ENCODE results near the gene GRIK2.

GRIK2 gene

DNA sequence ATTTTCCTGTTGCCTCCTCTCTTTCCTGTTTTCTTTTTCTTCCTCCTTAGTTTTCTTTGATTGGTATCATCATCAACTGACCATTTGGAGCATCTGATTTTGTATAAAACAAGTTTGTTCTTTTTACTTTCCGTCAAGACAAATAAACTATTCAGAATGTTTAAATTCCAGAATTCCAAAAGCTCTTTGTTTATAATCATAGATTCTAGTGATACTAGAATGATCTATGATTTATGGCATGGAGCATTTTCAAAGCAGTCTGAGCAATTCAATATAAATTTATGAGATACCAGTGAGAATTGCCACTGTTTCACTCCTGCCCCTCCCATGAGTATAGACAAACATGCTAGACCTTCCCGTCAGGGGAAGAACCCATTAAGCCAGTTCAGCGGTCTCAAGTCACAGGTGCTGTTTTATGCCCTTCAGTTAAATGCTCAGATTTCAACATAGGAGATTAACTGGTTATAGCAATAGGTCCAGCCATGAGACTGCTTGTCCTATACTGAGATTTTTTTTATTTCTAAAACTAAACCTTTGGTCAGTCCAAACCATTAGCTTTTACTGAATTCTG, 60.7 kb downstream of the GRIK2 start:
- DNase-seq (ENCODE audit: low read depth in 2 of 3, low spot score in 2 of 3) = no peak

DNA sequence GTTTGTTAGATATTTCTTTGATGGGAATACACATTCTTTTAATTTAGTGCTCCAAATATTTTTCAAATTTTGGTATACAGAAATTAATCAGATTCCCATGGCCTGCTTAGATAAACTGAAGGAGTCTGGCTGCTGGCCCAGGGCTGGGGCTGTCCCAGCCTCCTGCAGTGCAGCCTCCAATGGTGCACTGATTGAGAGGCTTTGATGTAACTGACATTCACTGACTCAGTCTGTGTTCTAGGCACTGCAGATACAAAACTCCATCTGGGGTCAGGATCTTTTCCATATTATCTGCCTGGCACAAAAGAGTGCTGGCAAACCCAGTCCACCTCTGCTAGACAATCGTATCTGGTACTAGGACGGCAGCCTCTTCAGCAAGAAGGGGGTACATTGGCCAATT, 64.8 kb downstream of the GRIK2 start:
- DNase-seq (ENCODE audit: low read depth in 2 of 3, low spot score in 2 of 3) = no peak

DNA sequence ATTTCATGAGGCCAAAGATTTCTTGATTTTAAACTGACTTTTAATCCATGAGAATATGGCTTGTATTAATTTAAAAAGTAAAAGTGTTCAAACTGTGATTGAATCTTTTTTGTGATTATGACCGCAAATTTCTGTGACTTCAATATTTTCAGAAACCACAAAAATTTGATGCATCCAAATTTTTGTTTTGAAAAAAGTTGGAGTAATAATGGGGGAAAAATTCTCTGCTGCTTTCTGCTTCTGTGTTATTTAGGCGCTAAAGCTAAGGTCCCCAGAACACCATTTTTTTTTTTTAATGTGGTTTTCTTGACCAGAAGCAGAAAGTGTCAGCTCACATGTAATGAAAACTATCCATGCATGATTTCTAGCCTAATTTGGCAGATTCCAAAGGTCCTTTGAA, 65.3 kb downstream of the GRIK2 start:
- DNase-seq (ENCODE audit: low read depth in 2 of 3, low spot score in 2 of 3) = no peak

DNA sequence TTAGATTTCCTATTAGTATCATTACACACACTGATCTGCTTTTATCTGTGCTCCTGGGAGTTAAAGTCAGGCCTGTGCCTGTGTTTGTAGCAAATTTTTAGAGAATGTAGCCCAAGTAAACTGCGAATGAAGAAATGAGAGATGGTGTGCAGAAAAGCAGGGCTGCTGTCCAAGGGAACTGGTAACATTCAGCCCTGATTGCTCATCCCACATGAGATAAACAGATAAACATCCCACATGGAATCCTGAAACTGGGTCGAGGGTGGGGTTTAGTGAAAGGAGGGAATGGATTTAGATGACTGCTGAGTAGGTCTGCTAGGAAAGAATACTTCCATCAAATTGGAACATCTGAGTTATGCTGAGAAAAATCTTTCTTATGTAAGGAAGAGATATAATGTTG, 69.1 kb downstream of the GRIK2 start:
- DNase-seq (ENCODE audit: low read depth in 2 of 3, low spot score in 2 of 3) = no peak

DNA sequence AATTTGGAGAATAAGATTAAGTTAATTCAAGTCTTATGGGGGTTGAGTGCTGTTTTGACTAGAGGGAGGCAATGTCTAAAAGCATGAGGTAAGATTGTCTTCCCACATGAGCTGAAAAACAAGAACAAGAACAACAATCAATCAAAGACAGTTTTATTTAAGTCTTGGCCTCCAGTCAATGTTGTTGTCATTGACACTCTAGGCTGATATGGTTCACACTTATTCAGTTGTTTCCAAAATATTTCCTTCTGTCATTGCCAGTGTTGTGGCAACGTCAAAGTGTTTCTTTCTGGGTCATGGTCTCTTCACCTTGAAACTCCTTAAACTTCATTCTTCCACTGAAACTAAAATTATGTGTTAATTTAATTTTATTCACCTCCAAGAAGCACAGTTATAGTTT, 72.4 kb downstream of the GRIK2 start:
- no peak for DNase-seq (ENCODE audit: low read depth in 2 of 3, low spot score in 2 of 3)

DNA sequence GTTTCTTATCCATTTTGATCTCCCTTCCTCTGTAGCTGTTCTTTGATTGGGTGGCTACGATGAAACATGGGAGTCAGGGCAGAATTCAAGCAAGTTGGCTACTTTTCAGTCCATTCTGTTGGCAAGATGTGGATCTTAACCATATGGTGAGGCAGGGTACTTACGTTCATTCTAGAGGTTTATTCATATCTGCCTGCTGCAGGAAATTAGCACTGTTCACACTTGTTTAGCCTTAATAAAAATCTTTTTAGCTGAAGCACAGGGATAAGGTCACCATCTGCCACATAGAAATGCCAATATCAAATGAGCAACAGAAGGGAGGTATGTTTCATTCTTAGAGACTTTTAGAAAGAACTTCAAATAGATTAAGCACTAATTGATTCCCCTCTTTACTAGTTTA, 83.9 kb downstream of the GRIK2 start:
- no peak for DNase-seq (ENCODE audit: low read depth in 2 of 3, low spot score in 2 of 3)

DNA sequence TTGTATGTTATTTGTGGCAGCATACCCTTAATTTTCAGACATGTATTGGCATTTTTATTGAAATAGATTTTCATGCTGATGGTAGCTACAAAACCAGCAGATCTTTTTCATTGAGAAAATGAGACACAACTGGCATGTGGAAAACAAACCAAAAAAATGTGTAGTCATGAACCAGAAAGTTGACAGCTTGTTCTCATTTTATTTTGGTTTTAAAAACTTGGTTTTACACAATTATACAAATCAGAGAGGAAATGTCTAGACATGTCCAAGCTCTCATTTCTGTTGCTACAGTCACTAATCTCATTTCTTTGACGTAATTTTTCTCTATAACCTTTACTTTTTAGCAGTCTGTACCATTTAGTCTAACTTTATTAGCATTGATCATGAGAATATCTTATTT, 85.4 kb downstream of the GRIK2 start:
- no peak for DNase-seq (ENCODE audit: low read depth in 2 of 3, low spot score in 2 of 3)

DNA sequence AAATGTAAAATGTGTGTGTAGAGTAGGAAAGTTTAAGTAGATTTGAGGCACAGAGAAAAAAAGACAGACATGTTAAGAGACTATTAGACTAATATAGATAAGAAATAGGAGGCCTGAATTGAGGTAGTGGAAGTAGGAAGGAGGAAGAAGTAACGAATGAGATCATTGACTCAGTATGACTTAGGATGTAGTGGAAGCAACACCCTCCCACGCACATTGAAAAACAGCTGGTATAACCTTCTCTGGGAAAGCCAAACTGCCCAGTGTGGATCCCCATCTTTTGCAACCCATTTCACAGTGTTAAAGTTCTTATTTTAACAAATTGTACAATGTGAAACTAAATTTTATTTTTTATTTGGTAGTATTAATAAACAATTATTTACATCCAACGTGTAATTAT, 89.1 kb downstream of the GRIK2 start:
- DNase-seq (ENCODE audit: low read depth in 2 of 3, low spot score in 2 of 3) = no peak

DNA sequence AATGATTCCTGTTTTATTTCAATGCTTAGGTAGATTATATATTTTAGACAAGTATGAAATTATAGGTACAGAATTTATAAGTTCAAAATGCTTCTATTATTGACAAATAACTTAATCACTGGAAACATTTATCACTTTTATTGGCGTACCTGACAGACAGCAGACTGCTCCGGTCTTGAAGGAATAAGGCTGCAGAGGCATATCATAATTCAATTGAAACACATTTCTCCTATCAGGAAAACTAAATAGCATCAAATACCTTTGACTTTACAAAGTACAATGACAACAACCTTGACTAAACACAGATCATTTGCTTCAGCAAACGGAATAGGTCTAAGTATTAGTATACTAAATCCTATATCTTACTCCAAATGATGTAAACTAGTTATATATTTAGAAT, 91.3 kb downstream of the GRIK2 start:
- DNase-seq (ENCODE audit: low read depth in 2 of 3, low spot score in 2 of 3) = no peak

DNA sequence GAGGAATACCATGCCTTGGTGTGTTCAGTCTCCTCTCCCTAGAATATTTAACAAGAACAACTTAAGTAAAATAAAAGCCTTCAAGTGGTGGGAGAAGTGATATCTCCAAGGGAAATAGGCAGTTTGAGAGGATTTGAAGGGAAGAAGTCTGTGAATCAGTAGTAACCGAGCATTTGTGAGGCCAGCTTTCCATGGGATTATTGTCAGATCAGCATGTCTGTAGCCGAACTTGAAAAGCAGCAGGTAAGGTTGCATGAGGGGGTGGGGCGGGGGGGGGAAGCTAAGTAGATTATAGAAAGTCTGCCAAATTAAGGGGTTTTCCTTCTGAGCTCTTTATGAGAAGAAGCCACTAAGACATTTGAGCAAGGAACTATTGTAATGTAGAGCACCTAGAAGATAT, 92.6 kb downstream of the GRIK2 start:
- DNase-seq (ENCODE audit: low read depth in 2 of 3, low spot score in 2 of 3) = no peak

DNA sequence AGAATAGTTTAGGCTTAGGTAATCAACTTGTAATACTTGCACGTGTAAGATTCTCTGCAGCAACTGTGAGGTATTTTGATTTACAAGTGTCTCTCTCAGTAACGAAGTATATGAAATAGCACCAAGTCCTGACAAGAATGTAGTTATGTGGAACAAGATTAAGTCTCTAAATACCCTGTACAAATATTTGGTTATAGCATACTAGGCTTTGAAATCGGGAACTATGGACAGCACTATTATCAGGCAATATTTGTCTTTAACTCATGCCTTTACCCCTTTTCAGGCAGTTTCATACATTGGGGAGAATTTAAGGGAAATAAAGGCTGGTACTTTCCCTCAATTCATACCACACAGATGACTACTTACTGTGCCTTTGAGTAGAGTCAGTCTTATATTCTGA, 93.2 kb downstream of the GRIK2 start:
- DNase-seq (ENCODE audit: low read depth in 2 of 3, low spot score in 2 of 3) = no peak

DNA sequence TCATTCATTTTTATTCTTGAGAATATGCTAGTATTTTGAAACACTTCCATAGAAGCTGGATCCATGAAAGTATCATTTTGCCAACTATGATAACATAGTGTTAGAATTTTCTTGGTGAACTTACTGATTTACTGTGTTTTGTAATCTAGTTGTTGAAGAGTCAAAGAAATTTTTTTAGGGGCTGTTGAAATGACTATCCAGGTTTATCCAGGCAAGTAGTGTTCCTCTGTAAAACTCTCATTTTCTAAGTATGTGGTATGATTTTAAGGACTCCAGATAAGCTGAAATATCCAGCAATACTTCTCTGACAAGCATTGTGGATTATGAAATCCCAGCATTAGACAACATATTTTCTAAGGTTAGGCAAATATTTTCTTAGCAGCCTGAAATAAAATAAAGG, 95.9 kb downstream of the GRIK2 start:
- DNase-seq (ENCODE audit: low read depth in 2 of 3, low spot score in 2 of 3) = no peak

DNA sequence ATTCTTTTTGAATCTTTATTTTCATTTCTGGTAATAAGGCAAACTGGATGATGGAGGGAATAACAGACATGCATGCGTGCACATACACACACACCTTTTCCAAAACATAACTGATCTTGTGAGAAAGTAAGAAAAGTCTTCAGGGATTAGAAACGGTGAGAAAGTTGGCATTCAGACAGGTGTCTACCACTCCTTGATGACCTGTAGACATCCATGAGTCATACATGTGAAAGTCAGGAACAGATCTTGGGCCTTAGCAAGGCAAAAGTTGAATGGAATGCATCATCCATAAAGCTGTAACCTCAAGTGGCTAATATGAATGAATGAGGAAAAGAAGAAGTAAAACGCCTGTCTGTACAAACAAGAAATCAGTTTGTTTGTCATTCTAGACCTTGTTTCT, 97.3 kb downstream of the GRIK2 start:
- DNase-seq (ENCODE audit: low read depth in 2 of 3, low spot score in 2 of 3) = no peak

DNA sequence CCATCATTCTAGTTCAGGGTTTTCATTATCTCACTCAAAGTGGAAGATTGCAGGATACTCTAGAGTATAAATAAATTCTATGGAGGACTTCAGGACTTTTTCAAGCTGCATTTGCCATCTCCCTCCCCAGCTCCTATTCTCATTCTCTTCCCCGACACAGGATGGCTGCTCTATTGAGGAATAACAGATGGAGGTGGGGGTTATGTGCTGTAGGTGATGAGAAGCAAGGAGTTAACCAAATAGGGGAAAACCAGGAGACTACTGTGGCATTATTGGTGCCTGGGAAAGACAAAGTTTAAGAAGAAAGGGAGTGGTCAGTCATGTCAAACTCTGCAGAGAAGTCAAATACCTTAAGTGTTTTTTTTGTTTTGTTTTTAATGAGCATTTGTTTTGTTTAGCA, 109.3 kb downstream of the GRIK2 start:
- no peak for DNase-seq (ENCODE audit: low read depth in 2 of 3, low spot score in 2 of 3)

DNA sequence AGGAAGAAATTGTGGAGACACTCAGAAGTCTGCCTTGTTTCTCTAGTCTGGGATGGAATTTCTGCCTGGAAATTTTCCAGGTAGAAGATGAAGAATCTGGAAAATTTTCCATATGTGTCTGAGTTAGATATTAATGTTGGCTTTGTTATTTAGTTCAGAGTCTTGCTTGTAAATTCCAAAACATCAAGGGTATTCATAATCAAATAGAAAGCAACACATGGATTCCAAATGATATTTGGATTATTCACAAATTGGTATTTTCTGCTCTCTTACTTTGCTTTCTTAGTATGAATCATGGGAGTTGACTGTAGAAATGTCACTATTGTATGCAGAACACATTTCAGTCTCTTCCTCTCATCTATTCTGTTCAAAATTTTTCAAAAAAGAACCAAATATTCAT, 116.0 kb downstream of the GRIK2 start:
- no peak for DNase-seq (ENCODE audit: low read depth in 2 of 3, low spot score in 2 of 3)

DNA sequence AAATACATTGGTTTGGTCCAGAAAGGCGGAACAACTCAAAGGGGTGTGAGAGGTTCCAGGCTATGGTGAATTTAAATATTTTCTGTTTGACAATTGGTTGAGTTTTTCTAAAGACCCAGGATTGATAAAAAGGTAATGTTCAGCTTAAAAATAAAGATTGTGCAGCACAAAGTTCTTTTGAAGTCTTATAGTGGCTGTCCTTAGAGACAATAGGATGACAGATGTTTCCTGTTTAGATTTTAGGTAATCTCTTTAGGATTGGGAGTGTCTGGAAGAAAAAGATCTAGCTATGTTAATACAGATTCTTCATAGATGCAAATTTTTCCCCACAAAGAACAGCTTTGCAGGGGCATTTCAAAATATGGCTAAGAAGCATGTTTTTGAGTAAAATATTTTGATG, 119.7 kb downstream of the GRIK2 start:
- DNase-seq (ENCODE audit: low read depth in 2 of 3, low spot score in 2 of 3) = no peak

DNA sequence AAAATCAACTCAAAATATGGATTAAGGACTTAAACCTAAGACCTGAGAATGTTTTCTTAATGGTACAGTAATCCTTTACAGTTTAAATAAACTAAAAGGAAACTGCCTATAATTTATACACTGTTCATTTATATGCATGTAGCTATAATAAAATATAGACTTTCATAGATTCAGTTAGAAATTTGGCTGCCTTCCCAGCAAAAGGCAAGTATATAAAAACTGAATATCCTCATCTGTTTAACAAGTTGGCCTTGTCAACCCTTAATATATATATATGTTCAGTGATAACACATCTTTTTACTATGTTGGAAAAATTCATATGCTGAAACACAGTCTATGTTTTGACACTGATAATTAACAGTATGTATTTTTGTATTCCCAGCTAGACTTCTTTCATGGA, 123.1 kb downstream of the GRIK2 start:
- DNase-seq (ENCODE audit: low read depth in 2 of 3, low spot score in 2 of 3) = no peak

DNA sequence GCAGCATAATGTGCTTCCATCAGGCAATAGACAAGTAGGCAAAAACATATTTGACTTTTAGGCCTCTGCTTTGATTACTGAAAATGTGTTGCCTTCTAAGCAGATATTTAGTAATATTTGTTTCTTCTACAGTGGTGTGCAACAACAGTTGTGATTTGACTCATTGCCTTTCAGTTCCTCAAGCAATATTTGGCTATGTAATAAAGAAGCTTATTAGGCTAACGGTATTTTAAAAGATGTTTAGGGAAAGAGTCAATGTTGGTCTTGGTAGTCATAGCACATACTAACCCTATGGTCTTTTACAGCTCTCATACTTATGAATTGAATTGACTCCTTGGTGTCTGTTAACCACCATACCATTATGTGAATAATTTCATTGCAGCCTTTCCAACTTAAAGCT, 124.1 kb downstream of the GRIK2 start:
- DNase-seq (ENCODE audit: low read depth in 2 of 3, low spot score in 2 of 3) = no peak

DNA sequence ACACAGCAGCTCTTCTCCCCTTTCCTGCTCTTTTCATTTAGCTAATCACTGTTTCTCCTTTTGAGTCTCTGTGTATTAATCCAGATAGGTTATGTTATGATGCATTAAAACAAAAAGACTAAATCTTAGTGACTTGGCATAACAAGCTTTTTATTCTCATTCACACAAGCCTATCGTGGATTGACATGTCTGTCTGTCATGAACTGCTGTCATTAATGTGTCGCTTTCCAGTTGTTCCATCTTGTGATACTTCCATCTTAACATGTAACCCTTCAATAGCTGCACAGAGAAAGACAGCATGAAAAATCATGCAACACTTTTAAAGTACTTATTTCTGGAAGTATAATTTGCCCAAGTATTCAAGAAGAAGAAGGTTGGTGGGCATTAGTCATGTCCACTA, 128.7 kb downstream of the GRIK2 start:
- no peak for DNase-seq (ENCODE audit: low read depth in 2 of 3, low spot score in 2 of 3)

DNA sequence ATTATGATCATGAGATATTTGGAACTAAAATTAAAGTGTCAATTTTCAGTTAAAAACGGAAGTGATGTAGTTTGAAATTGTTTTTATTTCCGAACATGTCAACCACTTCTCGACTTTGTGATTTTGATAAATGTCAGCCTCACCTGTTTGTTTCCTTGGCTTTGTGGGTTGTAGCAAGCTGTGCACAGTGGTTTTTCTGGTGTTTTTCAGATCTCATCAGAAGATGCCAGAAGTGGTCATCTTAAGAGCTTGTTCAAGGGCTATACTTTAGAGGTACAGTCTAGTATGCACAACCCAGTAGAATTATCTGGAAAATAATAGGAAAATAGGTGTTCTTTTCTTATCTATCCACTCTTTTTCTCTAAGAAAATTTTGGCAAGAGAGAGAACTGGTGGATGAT, 134.0 kb downstream of the GRIK2 start:
- DNase-seq (ENCODE audit: low read depth in 2 of 3, low spot score in 2 of 3) = no peak

DNA sequence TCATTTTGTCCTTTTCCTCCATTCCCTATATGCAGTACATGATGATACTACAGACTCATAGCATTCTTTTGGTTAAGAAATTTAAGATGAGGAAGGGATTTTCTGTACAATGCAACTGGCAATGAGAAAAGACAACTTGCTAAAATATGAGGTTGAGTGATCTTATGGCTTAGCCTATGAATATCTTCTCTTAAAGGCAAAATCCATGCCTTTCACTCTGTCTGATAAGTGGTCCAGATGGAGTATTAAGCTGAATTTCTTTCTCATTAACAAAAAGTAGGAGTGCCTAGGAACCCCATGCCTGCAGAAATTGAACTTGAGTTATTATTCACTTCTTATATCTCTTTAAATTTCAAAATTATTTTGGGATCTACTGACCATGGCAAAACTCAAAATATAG, 135.3 kb downstream of the GRIK2 start:
- DNase-seq (ENCODE audit: low read depth in 2 of 3, low spot score in 2 of 3) = no peak

DNA sequence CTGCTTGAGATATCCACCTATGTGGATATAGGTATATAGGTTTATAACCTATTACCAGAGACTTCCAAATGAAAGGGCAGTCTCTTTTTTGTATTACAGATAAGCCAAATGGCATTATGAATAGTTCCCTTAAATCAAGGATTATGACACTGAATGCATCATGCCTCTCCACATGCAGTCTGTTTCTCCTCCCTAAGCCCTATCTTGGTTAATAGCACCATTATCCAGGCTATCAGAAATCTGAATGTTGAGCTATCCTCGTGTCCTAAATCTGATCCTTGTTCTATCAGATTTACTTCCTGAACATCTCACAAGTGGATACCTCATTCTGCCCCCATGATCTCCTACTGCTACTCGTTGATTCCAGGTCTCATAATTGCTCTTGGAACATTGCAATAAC, 138.0 kb downstream of the GRIK2 start:
- no peak for DNase-seq (ENCODE audit: low read depth in 2 of 3, low spot score in 2 of 3)

DNA sequence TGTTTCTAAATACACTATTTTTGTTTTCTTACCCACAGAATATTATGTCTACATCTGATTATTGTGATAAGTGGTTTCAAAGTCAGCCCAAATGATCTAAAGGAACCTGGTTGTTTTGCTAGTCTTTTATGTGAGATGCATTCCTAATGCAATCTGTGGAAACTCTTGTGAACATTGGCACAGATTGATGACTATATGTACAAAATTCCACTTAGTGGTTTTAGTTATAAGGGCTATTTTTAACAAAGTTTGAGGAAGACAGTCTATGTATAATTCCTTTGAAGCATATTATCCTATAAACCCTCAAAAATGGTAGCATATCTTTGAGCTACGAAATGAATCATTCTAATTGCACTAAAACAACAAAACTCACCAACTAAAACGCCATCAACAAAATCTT, 140.9 kb downstream of the GRIK2 start:
- DNase-seq (ENCODE audit: low read depth in 2 of 3, low spot score in 2 of 3) = no peak

DNA sequence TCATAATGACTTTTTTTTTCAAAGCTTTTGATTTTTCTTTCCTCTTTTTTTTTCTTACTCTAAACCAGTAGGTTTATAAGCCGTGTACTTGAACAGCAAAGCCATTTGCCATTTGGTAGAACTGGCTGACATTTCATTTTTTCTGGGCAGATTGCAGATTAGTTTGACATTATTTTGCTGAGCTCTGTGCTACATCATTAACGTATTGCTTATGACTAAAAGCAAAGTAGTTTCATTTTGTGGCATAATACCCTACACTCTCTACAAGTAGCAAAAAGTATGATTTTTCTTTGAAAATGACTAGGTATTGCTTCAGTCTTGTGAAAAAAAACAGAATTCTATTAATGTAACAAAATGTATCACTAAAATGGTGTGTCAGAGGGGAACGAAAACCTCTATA, 141.3 kb downstream of the GRIK2 start:
- no peak for DNase-seq (ENCODE audit: low read depth in 2 of 3, low spot score in 2 of 3)
